ENCODE data around the gene PARD3.

GRCh38 chr10:34702982-34703381 lies 112.1 kb downstream of the PARD3 start:
- TF ChIP-seq CTCF (IDR thresholded peaks at IDR 0.05; ENCODE audit: low read depth, low read length, poor library complexity, severe bottlenecking): no peak
- TF ChIP-seq EZH2phosphoT487 (IDR thresholded peaks at IDR 0.05; ENCODE audit: borderline replicate concordance, low read length): no peak
